Astrocyte (in vitro differentiated cells and primary cell): ENCODE data around the gene CACNA1A. TPM values are rescaled to one million over a fixed set of nuclear protein-coding genes. Genes with fewer than 3 reads are reported as not detected.

ENCODE experiments used
- DNase-seq: peaks from one replicate; pipeline ENCODE4 v3.0.0-alpha.2; 2010; ENCODE audit warnings: low read depth
- FAIRE-seq: peaks from 2 replicates; lab custom pipeline; 2011; peaks lifted over from hg19 to GRCh38; lab: Jason Lieb, UNC
- H2AFZ ChIP-seq: 2 replicates; pipeline ENCODE4 v1.6.0; 2012; ENCODE audit warnings: low read depth, low read length, inconsistent platforms
- H3K27ac ChIP-seq: 2 replicates; pipeline ENCODE4 v1.5.1; 2011; ENCODE audit warnings: low read depth, low read length, inconsistent platforms
- H3K27me3 ChIP-seq: 2 replicates; pipeline ENCODE4 v1.6.0; 2011; ENCODE audit warnings: low read length, inconsistent platforms; ENCODE audit not compliant: insufficient read depth
- H3K36me3 ChIP-seq: 2 replicates; pipeline ENCODE4 v1.5.1; 2011; ENCODE audit warnings: low read length, inconsistent platforms; ENCODE audit not compliant: insufficient read depth
- H3K4me1 ChIP-seq: 2 replicates; pipeline ENCODE4 v1.5.1; 2011; ENCODE audit warnings: low read length, inconsistent platforms; ENCODE audit not compliant: insufficient read depth
- H3K4me2 ChIP-seq: 2 replicates; pipeline ENCODE4 v1.6.0; 2012; ENCODE audit warnings: low read length, inconsistent platforms
- H3K4me3 ChIP-seq: 2 replicates; pipeline ENCODE4 v1.5.1; 2011; ENCODE audit warnings: low read depth, mild to moderate bottlenecking, low read length, inconsistent platforms; ENCODE audit not compliant: insufficient read depth
- H3K79me2 ChIP-seq: 2 replicates; pipeline ENCODE4 v1.6.0; 2012; ENCODE audit warnings: mild to moderate bottlenecking, low read length, inconsistent platforms; ENCODE audit not compliant: insufficient read depth
- H3K9ac ChIP-seq: 2 replicates; pipeline ENCODE4 v1.6.0; 2012; ENCODE audit warnings: mild to moderate bottlenecking, low read length, inconsistent platforms
- H3K9me3 ChIP-seq: 2 replicates; pipeline ENCODE4 v1.5.1; 2012; ENCODE audit warnings: low read depth, mild to moderate bottlenecking, low read length, inconsistent platforms; ENCODE audit not compliant: insufficient read depth
- H4K20me1 ChIP-seq: 2 replicates; pipeline ENCODE4 v1.6.0; 2012; ENCODE audit warnings: low read length, inconsistent platforms; ENCODE audit not compliant: insufficient read depth
- H3K27ac Mint-ChIP-seq: one replicate; pipeline ENCODE4 v1.8.0; 2021; ENCODE audit warnings: mild to moderate bottlenecking, mixed read lengths; ENCODE audit not compliant: unreplicated experiment
- H3K27me3 Mint-ChIP-seq: one replicate; pipeline ENCODE4 v1.8.0; 2021; ENCODE audit warnings: low read depth, mixed read lengths; ENCODE audit not compliant: unreplicated experiment
- H3K36me3 Mint-ChIP-seq: one replicate; pipeline ENCODE4 v1.8.0; 2021; ENCODE audit warnings: low read depth, mixed read lengths; ENCODE audit not compliant: unreplicated experiment
- H3K4me1 Mint-ChIP-seq: one replicate; pipeline ENCODE4 v1.8.0; 2021; ENCODE audit warnings: low read depth, mixed read lengths; ENCODE audit not compliant: unreplicated experiment
- H3K4me3 Mint-ChIP-seq: one replicate; pipeline ENCODE4 v1.8.0; 2021; ENCODE audit warnings: mild to moderate bottlenecking, moderate library complexity, mixed read lengths; ENCODE audit not compliant: unreplicated experiment
- H3K9me3 Mint-ChIP-seq: one replicate; pipeline ENCODE4 v1.8.0; 2021; ENCODE audit warnings: mild to moderate bottlenecking, mixed read lengths; ENCODE audit not compliant: unreplicated experiment
- EZH2 ChIP-seq: IDR thresholded peaks from 2 replicates; pipeline ENCODE4 v1.6.1; 2012; ENCODE audit warnings: mild to moderate bottlenecking, low read length, inconsistent platforms; ENCODE audit not compliant: insufficient read depth
- total RNA-seq: library from RNA; stranded (reverse); gene quantifications from 2 replicates; pipeline ENCODE4 v1.2.1, GENCODE V29; 2021
- TF ChIP-seq, protein P1 (sequence below): IDR thresholded peaks from 2 replicates; pipeline ENCODE4 v1.5.1; 2011; ENCODE audit warnings: low read depth, mild to moderate bottlenecking, inconsistent platforms, low read length, moderate library complexity; ENCODE audit not compliant: insufficient read depth

CACNA1A gene
- total RNA-seq, 1 donor from 2014 or later: 9.4 TPM

DNA sequence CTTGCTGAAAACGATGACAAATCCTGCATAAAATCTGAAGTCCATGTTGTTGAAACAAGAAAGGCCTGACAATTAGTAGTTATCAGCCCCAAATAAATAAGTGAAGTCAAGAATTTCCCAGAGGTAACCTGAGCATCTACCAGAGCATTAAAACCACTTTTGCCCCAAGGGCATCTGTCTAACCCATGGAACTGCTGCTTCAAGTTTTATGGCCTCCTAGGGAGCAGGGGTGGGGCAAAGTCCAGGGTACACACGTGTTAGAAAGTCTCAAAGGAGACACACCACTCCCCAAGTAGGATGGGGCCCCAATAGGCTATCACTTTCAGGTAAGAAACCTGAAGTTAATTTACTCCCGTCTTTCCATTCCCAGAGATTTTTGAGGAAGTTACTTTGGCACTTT lies 81.1 kb downstream of the CACNA1A start:
- Mint-ChIP-seq H3K4me1 (no peaks in the 10 kb centered on the region), H3K4me3 (no peak overlapping the region), H3K9me3 (peaks cover 11% of the 10 kb centered on the region), H3K27me3 (peaks cover 3% of the 10 kb centered on the region), H3K27ac (no peak overlapping the region), H3K36me3 (peaks cover 3% of the 10 kb centered on the region)
- no peak for TF ChIP-seq EZH2
- TF ChIP-seq, protein P1, sequence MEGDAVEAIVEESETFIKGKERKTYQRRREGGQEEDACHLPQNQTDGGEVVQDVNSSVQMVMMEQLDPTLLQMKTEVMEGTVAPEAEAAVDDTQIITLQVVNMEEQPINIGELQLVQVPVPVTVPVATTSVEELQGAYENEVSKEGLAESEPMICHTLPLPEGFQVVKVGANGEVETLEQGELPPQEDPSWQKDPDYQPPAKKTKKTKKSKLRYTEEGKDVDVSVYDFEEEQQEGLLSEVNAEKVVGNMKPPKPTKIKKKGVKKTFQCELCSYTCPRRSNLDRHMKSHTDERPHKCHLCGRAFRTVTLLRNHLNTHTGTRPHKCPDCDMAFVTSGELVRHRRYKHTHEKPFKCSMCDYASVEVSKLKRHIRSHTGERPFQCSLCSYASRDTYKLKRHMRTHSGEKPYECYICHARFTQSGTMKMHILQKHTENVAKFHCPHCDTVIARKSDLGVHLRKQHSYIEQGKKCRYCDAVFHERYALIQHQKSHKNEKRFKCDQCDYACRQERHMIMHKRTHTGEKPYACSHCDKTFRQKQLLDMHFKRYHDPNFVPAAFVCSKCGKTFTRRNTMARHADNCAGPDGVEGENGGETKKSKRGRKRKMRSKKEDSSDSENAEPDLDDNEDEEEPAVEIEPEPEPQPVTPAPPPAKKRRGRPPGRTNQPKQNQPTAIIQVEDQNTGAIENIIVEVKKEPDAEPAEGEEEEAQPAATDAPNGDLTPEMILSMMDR: no peak
- DNase-seq (no peak), FAIRE-seq (no peak)
- Histone ChIP-seq H2AFZ (no peak overlapping the region), H3K4me3 (no peak overlapping the region), H4K20me1 (no peaks in the 10 kb centered on the region), H3K79me2 (no peaks in the 10 kb centered on the region), H3K27ac (no peak overlapping the region), H3K27me3 (no peaks in the 10 kb centered on the region), H3K9ac (no peak overlapping the region), H3K9me3 (no peaks in the 10 kb centered on the region), H3K4me1 (no peaks in the 10 kb centered on the region), H3K4me2 (no peak overlapping the region), H3K36me3 (no peaks in the 10 kb centered on the region)

DNA sequence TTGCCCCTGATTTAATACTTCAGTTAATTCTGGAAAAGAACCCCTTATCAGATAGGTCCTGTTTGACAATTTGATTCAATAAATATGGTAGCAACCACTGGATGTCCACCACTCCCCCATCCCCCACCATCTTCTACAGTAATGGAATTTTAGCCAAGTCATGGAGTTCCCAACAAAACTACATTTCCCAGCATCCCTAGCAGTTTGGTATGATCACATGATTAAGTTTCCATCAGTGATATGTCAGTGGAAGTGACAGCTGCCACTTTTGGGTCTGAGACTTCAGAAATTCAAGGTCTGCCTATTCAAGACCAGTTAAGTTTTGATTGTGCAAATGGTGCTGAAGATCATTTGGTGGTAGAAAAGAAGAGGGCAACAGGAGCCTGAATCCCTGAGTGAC lies 85.5 kb downstream of the CACNA1A start:
- no peak overlapping the region for H3K27ac Mint-ChIP-seq
- H3K27me3 ChIP-seq: no peaks in the 10 kb centered on the region
- no peaks in the 10 kb centered on the region for H3K79me2 ChIP-seq
- peaks cover 10% of the 10 kb centered on the region for H3K27me3 Mint-ChIP-seq
- no peak overlapping the region for H3K27ac ChIP-seq
- peaks cover 11% of the 10 kb centered on the region for H3K9me3 Mint-ChIP-seq
- DNase-seq (no peak), FAIRE-seq (no peak)
- H3K36me3 Mint-ChIP-seq: peaks cover 3% of the 10 kb centered on the region
- H3K9ac ChIP-seq: no peak overlapping the region
- no peak overlapping the region for H2AFZ ChIP-seq
- H3K4me2 ChIP-seq: no peak overlapping the region
- no peaks in the 10 kb centered on the region for H3K4me1 Mint-ChIP-seq
- no peaks in the 10 kb centered on the region for H3K36me3 ChIP-seq
- H3K4me3 ChIP-seq: no peak overlapping the region
- no peak overlapping the region for H3K4me3 Mint-ChIP-seq
- TF ChIP-seq, protein P1: no peak
- TF ChIP-seq EZH2: no peak
- no peaks in the 10 kb centered on the region for H3K4me1 ChIP-seq
- H4K20me1 ChIP-seq: no peaks in the 10 kb centered on the region
- no peaks in the 10 kb centered on the region for H3K9me3 ChIP-seq

DNA sequence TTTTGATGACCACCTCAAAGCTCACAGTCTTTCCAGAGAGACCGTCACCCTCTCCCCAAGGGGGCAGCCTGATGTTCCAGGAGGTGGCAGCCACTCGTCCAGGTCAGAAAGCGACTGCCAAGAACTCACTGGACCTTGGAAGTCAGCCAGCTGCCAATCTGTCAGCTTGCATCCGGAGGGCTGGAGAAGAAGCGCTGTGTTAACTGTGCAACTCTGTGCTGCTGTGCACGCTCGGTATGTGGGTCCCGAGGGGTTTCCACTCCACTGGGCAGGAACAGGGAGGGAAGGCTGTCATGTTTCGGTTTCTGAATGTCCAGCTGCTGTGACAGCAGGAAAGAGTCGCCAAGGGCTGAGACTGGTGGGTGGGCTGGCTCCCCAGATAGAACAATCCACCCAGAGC lies 89.2 kb downstream of the CACNA1A start:
- DNase-seq: no peak
- Mint-ChIP-seq H3K27me3 (peaks cover 7% of the 10 kb centered on the region), H3K27ac (no peak overlapping the region), H3K36me3 (no peaks in the 10 kb centered on the region), H3K4me3 (no peak overlapping the region), H3K4me1 (no peaks in the 10 kb centered on the region), H3K9me3 (peaks cover 2% of the 10 kb centered on the region)
- H3K27me3 ChIP-seq: no peaks in the 10 kb centered on the region
- no peaks in the 10 kb centered on the region for H3K9me3 ChIP-seq
- no peak overlapping the region for H3K4me2 ChIP-seq
- no peaks in the 10 kb centered on the region for H3K4me1 ChIP-seq
- no peak overlapping the region for H3K4me3 ChIP-seq
- H3K9ac ChIP-seq: no peak overlapping the region
- no peak overlapping the region for H3K27ac ChIP-seq
- H4K20me1 ChIP-seq: no peaks in the 10 kb centered on the region
- no peak for FAIRE-seq
- no peaks in the 10 kb centered on the region for H3K79me2 ChIP-seq
- no peaks in the 10 kb centered on the region for H3K36me3 ChIP-seq
- TF ChIP-seq, protein P1: no peak
- no peak overlapping the region for H2AFZ ChIP-seq
